NB4 (cell line): Measurements from ENCODE around the gene TMEM106C.

Experiments
- POLR2A ChIP-seq: IDR thresholded peaks from 2 replicates; pipeline ENCODE4 v1.6.1; 2011; ENCODE audit warnings: mild to moderate bottlenecking; ENCODE audit not compliant: insufficient read length; ENCODE audit errors: extremely low read depth
- TF ChIP-seq, protein P1 (sequence below): IDR thresholded peaks from 2 replicates; pipeline ENCODE4 v1.6.1; 2011; ENCODE audit warnings: low read depth, low read length
- TF ChIP-seq, protein P2 (sequence below): IDR thresholded peaks from one replicate; pipeline ENCODE4 v1.5.1; 2012; ENCODE audit warnings: low read depth, low read length

DNA sequence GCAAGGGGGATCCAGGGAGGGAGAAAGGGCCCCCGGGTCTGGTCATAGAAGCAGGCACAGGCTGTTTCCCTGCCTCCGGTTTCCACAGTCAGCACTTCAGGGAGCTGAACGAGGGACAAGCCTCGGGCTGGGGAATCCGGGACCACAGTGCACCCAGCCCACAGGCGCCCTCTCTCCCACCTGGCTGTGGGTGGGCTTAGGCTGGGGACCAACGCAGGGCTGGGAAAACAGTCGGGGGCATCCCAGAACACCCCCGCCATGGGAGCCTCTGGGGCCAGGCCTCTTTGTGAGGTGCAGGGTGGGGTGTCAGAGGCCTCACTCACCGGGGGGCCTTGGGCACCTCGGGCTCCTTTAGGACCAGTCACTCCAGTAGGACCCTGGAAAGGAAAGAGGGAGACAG, 16.3 kb downstream of the TMEM106C start:
- TF ChIP-seq POLR2A: no peak
- TF ChIP-seq, protein P1, sequence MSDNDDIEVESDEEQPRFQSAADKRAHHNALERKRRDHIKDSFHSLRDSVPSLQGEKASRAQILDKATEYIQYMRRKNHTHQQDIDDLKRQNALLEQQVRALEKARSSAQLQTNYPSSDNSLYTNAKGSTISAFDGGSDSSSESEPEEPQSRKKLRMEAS: no peak
- TF ChIP-seq, protein P2, sequence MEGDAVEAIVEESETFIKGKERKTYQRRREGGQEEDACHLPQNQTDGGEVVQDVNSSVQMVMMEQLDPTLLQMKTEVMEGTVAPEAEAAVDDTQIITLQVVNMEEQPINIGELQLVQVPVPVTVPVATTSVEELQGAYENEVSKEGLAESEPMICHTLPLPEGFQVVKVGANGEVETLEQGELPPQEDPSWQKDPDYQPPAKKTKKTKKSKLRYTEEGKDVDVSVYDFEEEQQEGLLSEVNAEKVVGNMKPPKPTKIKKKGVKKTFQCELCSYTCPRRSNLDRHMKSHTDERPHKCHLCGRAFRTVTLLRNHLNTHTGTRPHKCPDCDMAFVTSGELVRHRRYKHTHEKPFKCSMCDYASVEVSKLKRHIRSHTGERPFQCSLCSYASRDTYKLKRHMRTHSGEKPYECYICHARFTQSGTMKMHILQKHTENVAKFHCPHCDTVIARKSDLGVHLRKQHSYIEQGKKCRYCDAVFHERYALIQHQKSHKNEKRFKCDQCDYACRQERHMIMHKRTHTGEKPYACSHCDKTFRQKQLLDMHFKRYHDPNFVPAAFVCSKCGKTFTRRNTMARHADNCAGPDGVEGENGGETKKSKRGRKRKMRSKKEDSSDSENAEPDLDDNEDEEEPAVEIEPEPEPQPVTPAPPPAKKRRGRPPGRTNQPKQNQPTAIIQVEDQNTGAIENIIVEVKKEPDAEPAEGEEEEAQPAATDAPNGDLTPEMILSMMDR: no peak
